Body of pancreas (tissue), 4 donors: ENCODE data around the gene ARL5C. TPM values are rescaled to one million over a fixed set of nuclear protein-coding genes. Genes with fewer than 3 reads are reported as not detected.

Source experiments
- ATAC-seq: fragments of 150-250 bp; one replicate; pipeline ENCODE4 v1.9.1; 2016
- DNase-seq, 4 donors: peaks; one replicate each; pipeline ENCODE4 v3.0.0-alpha.2; 2019
- H3K27ac ChIP-seq, 4 donors: fragments of 200-600 bp; sonication (generic); 1 replicate in 3 of 4; 2 replicates in 1 of 4; pipeline versions ENCODE4 v1.5.1 to v1.6.1; 2016 to 2019; ENCODE audit warnings: mild to moderate bottlenecking in 1 of 4, mixed read lengths in 1 of 4, moderate library complexity in 1 of 4
- H3K27me3 ChIP-seq, 2 donors: fragments of 200-600 bp; sonication (generic); one replicate each; pipeline ENCODE4 v1.6.0; 2016; ENCODE audit warnings: mild to moderate bottlenecking in 1 of 2
- H3K36me3 ChIP-seq, 2 donors: fragments of 200-600 bp; sonication (generic); replicated peaks in 1 of 2; 2 replicates each; pipeline ENCODE4 v1.5.1; 2016; ENCODE audit warnings: low read depth in 2 of 2; ENCODE audit not compliant: insufficient read depth in 1 of 2
- H3K4me1 ChIP-seq: fragments of 200-600 bp; sonication (generic); one replicate; pipeline ENCODE4 v1.6.0; 2016
- H3K4me3 ChIP-seq, 2 donors: fragments of 200-600 bp; sonication (generic); 1 replicate in 1 of 2; 2 replicates in 1 of 2; pipeline ENCODE4 v1.5.1; 2016 to 2019
- H3K9me3 ChIP-seq, 3 donors: fragments of 200-600 bp; sonication (generic); 1 replicate in 2 of 3; 2 replicates in 1 of 3; pipeline ENCODE4 v1.5.1; 2016
- CTCF ChIP-seq, 7 experiments: fragments of 450-650 bp in 4 of 7; fragments of 200-600 bp in 3 of 7; sonication (generic) in 3 of 7; IDR thresholded peaks; one replicate each; pipeline ENCODE4 v1.5.1; 2016 to 2019; ENCODE audit warnings: antibody characterized with exemption in 7 of 7
- POLR2A ChIP-seq, 3 donors: fragments of 450-650 bp; IDR thresholded peaks; one replicate each; pipeline ENCODE4 v1.6.1; 2016; ENCODE audit warnings: antibody characterized with exemption in 3 of 3, mild to moderate bottlenecking in 2 of 3
- whole genome bisulfite sequencing, 2 donors: methylation state at CpG; one replicate each; pipeline ENCODE4 v1.1.5; 2017; 5-methylcytosine and 5-hydroxymethylcytosine counted together
- intact Hi-C: fragments of 100-400 bp; cut with DNase I; formaldehyde crosslinking; loops from one replicate; pipeline ENCODE4 v1.15.1; 2023
- total RNA-seq, 2 donors: library from RNA; depleted of rRNA; stranded (reverse); fragments of >200 nt; gene quantifications; one replicate each; pipeline ENCODE4 v1.1.0, GENCODE V29; 2016

The ARL5C gene
- total RNA-seq, 2 donors from 2014 or later = 0.26 TPM; not detected in 1

GRCh38 chr17:39183045-39183444 lies 17.1 kb upstream of the ARL5C start:
- H3K27me3 ChIP-seq = no peaks in the 10 kb centered on the region
- 88 to 95% methylated on average over 5 of the region's 5 CpGs for WGBS, 2 donors
- intact Hi-C loops = no loop called here
- DNase-seq = no peak
- no peak overlapping the region for H3K4me3 ChIP-seq
- H3K9me3 ChIP-seq = no peaks in the 10 kb centered on the region
- ATAC-seq = no peak
- TF ChIP-seq POLR2A (IDR thresholded peaks at IDR 0.05) (no peak), CTCF (IDR thresholded peaks at IDR 0.05) (no peak)
- no peaks in the 10 kb centered on the region for H3K36me3 ChIP-seq
- H3K27ac ChIP-seq = no peak overlapping the region
- no peaks in the 10 kb centered on the region for H3K4me1 ChIP-seq

GRCh38 chr17:39181303-39181702 lies 15.3 kb upstream of the ARL5C start:
- Histone ChIP-seq H3K4me1 (no peaks in the 10 kb centered on the region), H3K27ac (no peak overlapping the region), H3K4me3 (no peak overlapping the region), H3K36me3 (no peaks in the 10 kb centered on the region), H3K27me3 (no peaks in the 10 kb centered on the region), H3K9me3 (no peaks in the 10 kb centered on the region)
- intact Hi-C loops = no loop called here
- no peak for ATAC-seq
- DNase-seq = no peak
- WGBS, 2 donors = 72 to 73% methylated on average over 5 of the region's 5 CpGs
- TF ChIP-seq POLR2A (IDR thresholded peaks at IDR 0.05) (no peak), CTCF (IDR thresholded peaks at IDR 0.05) (no peak)

- Histone ChIP-seq H3K4me3 (no peak overlapping the region), H3K9me3 (no peaks in the 10 kb centered on the region), H3K27ac (no peak overlapping the region), H3K27me3 (no peaks in the 10 kb centered on the region), H3K36me3 (no peaks in the 10 kb centered on the region), H3K4me1 (peaks cover 5% of the 10 kb centered on the region)
- DNase-seq (no peak), ATAC-seq (no peak)
- intact Hi-C loops = no loop called here
- WGBS, 2 donors = 86 to 95% methylated on average over 4 of the region's 4 CpGs
- TF ChIP-seq POLR2A (IDR thresholded peaks at IDR 0.05) (no peak), CTCF (IDR thresholded peaks at IDR 0.05) (no peak)
Observed at GRCh38 chr17:39178536-39178935, 12.6 kb upstream of the ARL5C start.

- intact Hi-C loops = no loop called here
- no peak for ATAC-seq
- no peak overlapping the region for H3K4me3 ChIP-seq
- 82 to 94% methylated on average over 6 to 12 of the region's 12 CpGs for WGBS, 2 donors
- no peaks in the 10 kb centered on the region for H3K27me3 ChIP-seq
- no peak overlapping the region for H3K27ac ChIP-seq
- TF ChIP-seq POLR2A (IDR thresholded peaks at IDR 0.05) = no peak
- no peak for TF ChIP-seq CTCF (IDR thresholded peaks at IDR 0.05)
- H3K9me3 ChIP-seq = no peaks in the 10 kb centered on the region
- no peaks in the 10 kb centered on the region for H3K36me3 ChIP-seq
- peaks cover 10% of the 10 kb centered on the region for H3K4me1 ChIP-seq
- DNase-seq = no peak
Observed at GRCh38 chr17:39177256-39177655, 11.3 kb upstream of the ARL5C start.

GRCh38 chr17:39175695-39176093 lies 9.7 kb upstream of the ARL5C start:
- no peaks in the 10 kb centered on the region for H3K36me3 ChIP-seq
- WGBS, 2 donors = 66 to 68% methylated on average over 10 of the region's 10 CpGs
- H3K4me1 ChIP-seq = peaks cover 24% of the 10 kb centered on the region
- H3K4me3 ChIP-seq = no peak overlapping the region
- no peak for DNase-seq
- TF ChIP-seq POLR2A (IDR thresholded peaks at IDR 0.05) (no peak), CTCF (IDR thresholded peaks at IDR 0.05) (no peak)
- no peak overlapping the region for H3K27ac ChIP-seq
- H3K9me3 ChIP-seq = no peaks in the 10 kb centered on the region
- H3K27me3 ChIP-seq = no peaks in the 10 kb centered on the region
- ATAC-seq = no peak
- intact Hi-C loops = no loop called here
